MM.1S (cell line): ENCODE results near the gene ARHGAP4.

Source experiments
- DNase-seq: peaks from one replicate; pipeline ENCODE4 v3.0.0-alpha.2; 2015
- H2AFZ ChIP-seq: fragments of 300-600 bp; sonication (generic); 2 replicates; pipeline ENCODE4 v1.6.0; 2016; ENCODE audit warnings: antibody characterized with exemption, low read length
- H3F3A ChIP-seq: fragments of 300-600 bp; sonication (generic); 2 replicates; pipeline ENCODE4 v1.6.1; 2016; ENCODE audit warnings: mild to moderate bottlenecking, antibody characterized with exemption, low read length, moderate library complexity, mixed read lengths; ENCODE audit not compliant: insufficient read depth
- H3K27ac ChIP-seq: fragments of 300-600 bp; sonication (generic); 2 replicates; pipeline ENCODE4 v1.5.1; 2016; ENCODE audit warnings: mild to moderate bottlenecking, low read length
- H3K27me3 ChIP-seq: fragments of 300-600 bp; sonication (generic); replicated peaks from 2 replicates; pipeline ENCODE4 v1.6.0; 2016; ENCODE audit warnings: low read length; ENCODE audit not compliant: insufficient read depth
- H3K36me3 ChIP-seq: fragments of 300-600 bp; sonication (generic); replicated peaks from 2 replicates; pipeline ENCODE4 v1.6.1; 2016; ENCODE audit warnings: mild to moderate bottlenecking, low read length, mixed read lengths; ENCODE audit not compliant: insufficient read depth
- H3K4me1 ChIP-seq: fragments of 300-600 bp; sonication (generic); 2 replicates; pipeline ENCODE4 v1.6.1; 2016; ENCODE audit warnings: low read length, mixed read lengths
- H3K4me2 ChIP-seq: fragments of 300-600 bp; sonication (generic); 2 replicates; pipeline ENCODE4 v1.6.0; 2016; ENCODE audit warnings: low read depth, low read length
- H3K4me3 ChIP-seq: fragments of 300-600 bp; sonication (generic); 2 replicates; pipeline ENCODE4 v1.5.1; 2016; ENCODE audit warnings: low read length, mixed read lengths
- H3K79me2 ChIP-seq: fragments of 300-600 bp; sonication (generic); 2 replicates; pipeline ENCODE4 v1.6.1; 2016; ENCODE audit warnings: mixed run types, low read length, mixed read lengths
- H3K9ac ChIP-seq: fragments of 300-600 bp; sonication (generic); 2 replicates; pipeline ENCODE4 v1.6.1; 2016; ENCODE audit warnings: low read length, mixed read lengths
- H3K9me2 ChIP-seq: fragments of 300-600 bp; sonication (generic); replicated peaks from 2 replicates; pipeline ENCODE4 v1.6.1; 2016; ENCODE audit warnings: mild to moderate bottlenecking, low read length, mixed read lengths; ENCODE audit not compliant: insufficient read depth
- H3K9me3 ChIP-seq: fragments of 300-600 bp; sonication (generic); replicated peaks from 2 replicates; pipeline ENCODE4 v1.6.1; 2016; ENCODE audit warnings: mild to moderate bottlenecking, low read length, mixed read lengths; ENCODE audit not compliant: insufficient read depth
- H4K20me1 ChIP-seq: fragments of 300-600 bp; sonication (generic); 2 replicates; pipeline ENCODE4 v1.6.1; 2016; ENCODE audit warnings: mild to moderate bottlenecking, low read length, moderate library complexity, mixed read lengths; ENCODE audit not compliant: insufficient read depth
- CTCF ChIP-seq: fragments of 300-600 bp; sonication (generic); IDR thresholded peaks from 2 replicates; pipeline ENCODE4 v1.5.1; 2016; ENCODE audit warnings: antibody characterized with exemption, low read length, mixed read lengths
- EZH2 ChIP-seq: fragments of 300-600 bp; sonication (generic); optimal IDR thresholded peaks from 2 replicates; pipeline ENCODE3; 2017; ENCODE audit warnings: low read depth, mild to moderate bottlenecking, antibody characterized with exemption, low read length, mixed read lengths
- EZH2phosphoT487 ChIP-seq: fragments of 300-600 bp; sonication (generic); IDR thresholded peaks from 2 replicates; pipeline ENCODE4 v1.6.1; 2018; ENCODE audit warnings: antibody characterized with exemption, low read length

ARHGAP4 gene

GRCh38 chrX:153948002-153948466 is 22.0 kb upstream of the ARHGAP4 start:
- H3K9me2 ChIP-seq = no peaks in the 10 kb centered on the region
- peaks cover 20% of the 10 kb centered on the region; the same call in 1 of the 2 replicates for H3K79me2 ChIP-seq
- H2AFZ ChIP-seq = no peak overlapping the region
- TF ChIP-seq EZH2phosphoT487 = no peak
- TF ChIP-seq CTCF = no peak
- no peak for TF ChIP-seq EZH2
- H3K9me3 ChIP-seq = no peaks in the 10 kb centered on the region
- no peak overlapping the region for H3K9ac ChIP-seq
- H3K27ac ChIP-seq = no peak overlapping the region
- 0 out of 2 replicates have a peak, but pooled peaks cover 5% of the 10 kb centered on the region for H3K36me3 ChIP-seq
- no peaks in the 10 kb centered on the region for H3K27me3 ChIP-seq
- H3K4me2 ChIP-seq = no peak overlapping the region
- H4K20me1 ChIP-seq = no peaks in the 10 kb centered on the region
- DNase-seq = no peak
- H3F3A ChIP-seq = peaks cover 3% of the 10 kb centered on the region; the same call in 1 of the 2 replicates
- H3K4me3 ChIP-seq = no peak overlapping the region
- no peaks in the 10 kb centered on the region for H3K4me1 ChIP-seq

GRCh38 chrX:153947009-153947769 is 21.1 kb upstream of the ARHGAP4 start:
- no peak overlapping the region for H3K4me3 ChIP-seq
- H2AFZ ChIP-seq = no peak overlapping the region
- peaks cover 3% of the 10 kb centered on the region; the same call in 1 of the 2 replicates for H3F3A ChIP-seq
- peaks cover 12% of the 10 kb centered on the region; the same call in 1 of the 2 replicates for H3K79me2 ChIP-seq
- no peaks in the 10 kb centered on the region for H3K9me3 ChIP-seq
- no peak overlapping the region for H3K27ac ChIP-seq
- H3K36me3 ChIP-seq = no peaks in the 10 kb centered on the region
- TF ChIP-seq CTCF = peak; percentile 88
- TF ChIP-seq EZH2 = no peak
- no peak overlapping the region for H3K9ac ChIP-seq
- no peaks in the 10 kb centered on the region for H3K4me1 ChIP-seq
- no peaks in the 10 kb centered on the region for H3K9me2 ChIP-seq
- H3K27me3 ChIP-seq = no peaks in the 10 kb centered on the region
- no peak overlapping the region for H3K4me2 ChIP-seq
- H4K20me1 ChIP-seq = no peaks in the 10 kb centered on the region
- DNase-seq = peak; percentile 83

GRCh38 chrX:153945956-153946943 is 20.2 kb upstream of the ARHGAP4 start:
- Histone ChIP-seq H3K4me2 (no peak overlapping the region), H3K4me3 (no peak overlapping the region), H3K9me3 (no peaks in the 10 kb centered on the region), H3K27ac (no peak overlapping the region), H3K27me3 (no peaks in the 10 kb centered on the region), H3K36me3 (no peaks in the 10 kb centered on the region), H3F3A (peaks cover 3% of the 10 kb centered on the region; the same call in 1 of the 2 replicates), H2AFZ (no peak overlapping the region), H4K20me1 (no peaks in the 10 kb centered on the region), H3K79me2 (peaks cover 10% of the 10 kb centered on the region; the same call in 1 of the 2 replicates), H3K9ac (no peak overlapping the region), H3K9me2 (no peaks in the 10 kb centered on the region), H3K4me1 (no peaks in the 10 kb centered on the region)
- no peak for DNase-seq
- TF ChIP-seq CTCF = no peak
- TF ChIP-seq EZH2 = no peak
- TF ChIP-seq EZH2phosphoT487 = no peak
